MM.1S (cell line): ENCODE data around the gene BCAR3.

Experiments
- EZH2 ChIP-seq: fragments of 300-600 bp; sonication (generic); optimal IDR thresholded peaks from 2 replicates; pipeline ENCODE3; 2017; ENCODE audit warnings: low read depth, mild to moderate bottlenecking, antibody characterized with exemption, low read length, mixed read lengths
- TF ChIP-seq, protein P1 (sequence below): fragments of 300-600 bp; sonication (generic); IDR thresholded peaks from 2 replicates; pipeline ENCODE4 v1.5.1; 2016; ENCODE audit warnings: antibody characterized with exemption, low read length, mixed read lengths

DNA sequence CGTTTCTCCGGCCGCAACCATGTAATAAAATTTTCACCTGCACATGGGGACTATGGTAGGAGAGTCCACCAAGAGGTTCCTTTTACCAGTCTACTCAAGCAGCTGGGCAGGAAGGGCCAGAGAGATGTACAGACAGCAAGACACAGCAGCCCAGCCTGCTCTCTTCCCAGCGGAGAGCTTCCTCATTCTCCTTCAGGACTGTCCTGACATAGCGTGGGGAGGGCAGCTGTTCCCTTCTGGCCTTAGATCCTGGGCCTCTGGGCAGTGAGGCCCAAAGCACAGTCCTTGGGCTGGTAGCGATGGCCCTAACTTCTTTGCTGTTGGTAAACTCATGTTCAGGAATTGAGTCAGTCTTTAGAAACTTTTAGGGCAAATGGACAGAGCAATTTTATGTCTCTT lies 89.1 kb downstream of the BCAR3 start:
- TF ChIP-seq, protein P1, sequence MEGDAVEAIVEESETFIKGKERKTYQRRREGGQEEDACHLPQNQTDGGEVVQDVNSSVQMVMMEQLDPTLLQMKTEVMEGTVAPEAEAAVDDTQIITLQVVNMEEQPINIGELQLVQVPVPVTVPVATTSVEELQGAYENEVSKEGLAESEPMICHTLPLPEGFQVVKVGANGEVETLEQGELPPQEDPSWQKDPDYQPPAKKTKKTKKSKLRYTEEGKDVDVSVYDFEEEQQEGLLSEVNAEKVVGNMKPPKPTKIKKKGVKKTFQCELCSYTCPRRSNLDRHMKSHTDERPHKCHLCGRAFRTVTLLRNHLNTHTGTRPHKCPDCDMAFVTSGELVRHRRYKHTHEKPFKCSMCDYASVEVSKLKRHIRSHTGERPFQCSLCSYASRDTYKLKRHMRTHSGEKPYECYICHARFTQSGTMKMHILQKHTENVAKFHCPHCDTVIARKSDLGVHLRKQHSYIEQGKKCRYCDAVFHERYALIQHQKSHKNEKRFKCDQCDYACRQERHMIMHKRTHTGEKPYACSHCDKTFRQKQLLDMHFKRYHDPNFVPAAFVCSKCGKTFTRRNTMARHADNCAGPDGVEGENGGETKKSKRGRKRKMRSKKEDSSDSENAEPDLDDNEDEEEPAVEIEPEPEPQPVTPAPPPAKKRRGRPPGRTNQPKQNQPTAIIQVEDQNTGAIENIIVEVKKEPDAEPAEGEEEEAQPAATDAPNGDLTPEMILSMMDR = no peak
- no peak for TF ChIP-seq EZH2
